ENCODE results near the gene ZIC5.
"Not testable (repeated sequence)": the region's sequence is repeated elsewhere in the genome, so short reads cannot be mapped to it uniquely, and the experiment has no call there.

ZIC5 gene

GRCh38 chr13:99951666-99952065, 19.9 kb downstream of the ZIC5 start:
- H3K9ac ChIP-seq (ENCODE audit: low read length); H3K9me3 ChIP-seq (ENCODE audit: control insufficient read depth, low read length); H3K36me3 ChIP-seq (ENCODE audit: control insufficient read depth, insufficient read depth, low read length, severe bottlenecking); DNase-seq (ENCODE audit: low read depth); H3K4me3 ChIP-seq (ENCODE audit: low read length); H3K4me1 ChIP-seq (ENCODE audit: control insufficient read depth, insufficient read depth, low read length): not testable (repeated sequence)
- H3K27me3 ChIP-seq (replicated peaks; ENCODE audit: control insufficient read depth, insufficient read depth, low read length): peaks cover 84% of the 10 kb centered on the region

- peaks cover 74% of the 10 kb centered on the region for H3K27me3 ChIP-seq (replicated peaks; ENCODE audit: control insufficient read depth, insufficient read depth, low read length)
Measured at GRCh38 chr13:99949679-99950413, 21.7 kb downstream of the ZIC5 start.

GRCh38 chr13:99948907-99949678, 22.5 kb downstream of the ZIC5 start:
- peaks cover 75% of the 10 kb centered on the region for H3K27me3 ChIP-seq (replicated peaks; ENCODE audit: control insufficient read depth, insufficient read depth, low read length)
- no peak overlapping the region for H3K4me3 ChIP-seq (ENCODE audit: low read length)
- H3K9ac ChIP-seq (ENCODE audit: low read length): no peak overlapping the region
- DNase-seq (ENCODE audit: low read depth): no peak
- no peaks in the 10 kb centered on the region for H3K4me1 ChIP-seq (ENCODE audit: control insufficient read depth, insufficient read depth, low read length)
- H3K9me3 ChIP-seq (ENCODE audit: control insufficient read depth, low read length): no peaks in the 10 kb centered on the region
- no peaks in the 10 kb centered on the region for H3K36me3 ChIP-seq (ENCODE audit: control insufficient read depth, insufficient read depth, low read length, severe bottlenecking)

More at GRCh38 chr13:99949679-99950413, 21.7 kb downstream of the ZIC5 start:
- H3K9me3 ChIP-seq (ENCODE audit: control insufficient read depth, low read length): no peaks in the 10 kb centered on the region
- H3K4me1 ChIP-seq (ENCODE audit: control insufficient read depth, insufficient read depth, low read length): no peaks in the 10 kb centered on the region
- no peak overlapping the region for H3K9ac ChIP-seq (ENCODE audit: low read length)
- no peak overlapping the region for H3K4me3 ChIP-seq (ENCODE audit: low read length)
- no peaks in the 10 kb centered on the region for H3K36me3 ChIP-seq (ENCODE audit: control insufficient read depth, insufficient read depth, low read length, severe bottlenecking)
- no peak for DNase-seq (ENCODE audit: low read depth)

GRCh38 chr13:99948411-99948810, 23.2 kb downstream of the ZIC5 start:
- no peaks in the 10 kb centered on the region for H3K9me3 ChIP-seq (ENCODE audit: control insufficient read depth, low read length)
- H3K4me1 ChIP-seq (ENCODE audit: control insufficient read depth, insufficient read depth, low read length): no peaks in the 10 kb centered on the region
- peaks cover 72% of the 10 kb centered on the region for H3K27me3 ChIP-seq (replicated peaks; ENCODE audit: control insufficient read depth, insufficient read depth, low read length)
- H3K36me3 ChIP-seq (ENCODE audit: control insufficient read depth, insufficient read depth, low read length, severe bottlenecking): no peaks in the 10 kb centered on the region
- H3K4me3 ChIP-seq (ENCODE audit: low read length): no peak overlapping the region
- no peak overlapping the region for H3K9ac ChIP-seq (ENCODE audit: low read length)
- DNase-seq (ENCODE audit: low read depth): no peak

GRCh38 chr13:99947666-99948065, 23.9 kb downstream of the ZIC5 start:
- no peak overlapping the region for H3K9ac ChIP-seq (ENCODE audit: low read length)
- no peaks in the 10 kb centered on the region for H3K4me1 ChIP-seq (ENCODE audit: control insufficient read depth, insufficient read depth, low read length)
- H3K9me3 ChIP-seq (ENCODE audit: control insufficient read depth, low read length): no peaks in the 10 kb centered on the region
- H3K4me3 ChIP-seq (ENCODE audit: low read length): no peak overlapping the region
- DNase-seq (ENCODE audit: low read depth): no peak
- H3K36me3 ChIP-seq (ENCODE audit: control insufficient read depth, insufficient read depth, low read length, severe bottlenecking): no peaks in the 10 kb centered on the region
- peaks cover 71% of the 10 kb centered on the region for H3K27me3 ChIP-seq (replicated peaks; ENCODE audit: control insufficient read depth, insufficient read depth, low read length)

- H3K9me3 ChIP-seq (ENCODE audit: control insufficient read depth, low read length); H3K9ac ChIP-seq (ENCODE audit: low read length); H3K4me1 ChIP-seq (ENCODE audit: control insufficient read depth, insufficient read depth, low read length); DNase-seq (ENCODE audit: low read depth); H3K36me3 ChIP-seq (ENCODE audit: control insufficient read depth, insufficient read depth, low read length, severe bottlenecking); H3K4me3 ChIP-seq (ENCODE audit: low read length): not testable (repeated sequence)
- peaks cover 64% of the 10 kb centered on the region for H3K27me3 ChIP-seq (replicated peaks; ENCODE audit: control insufficient read depth, insufficient read depth, low read length)
Measured at GRCh38 chr13:99945515-99945914, 26.1 kb downstream of the ZIC5 start.

- no peaks in the 10 kb centered on the region for H3K36me3 ChIP-seq (ENCODE audit: control insufficient read depth, insufficient read depth, low read length, severe bottlenecking)
- peaks cover 61% of the 10 kb centered on the region for H3K27me3 ChIP-seq (replicated peaks; ENCODE audit: control insufficient read depth, insufficient read depth, low read length)
- H3K9ac ChIP-seq (ENCODE audit: low read length): no peak overlapping the region
- H3K4me1 ChIP-seq (ENCODE audit: control insufficient read depth, insufficient read depth, low read length): no peaks in the 10 kb centered on the region
- H3K4me3 ChIP-seq (ENCODE audit: low read length): no peak overlapping the region
- DNase-seq (ENCODE audit: low read depth): no peak
- H3K9me3 ChIP-seq (ENCODE audit: control insufficient read depth, low read length): no peaks in the 10 kb centered on the region
Measured at GRCh38 chr13:99944606-99945005, 27.0 kb downstream of the ZIC5 start.

- Histone ChIP-seq H3K4me3 (ENCODE audit: low read length) (no peak overlapping the region), H3K27me3 (replicated peaks; ENCODE audit: control insufficient read depth, insufficient read depth, low read length) (peaks cover 56% of the 10 kb centered on the region), H3K9ac (ENCODE audit: low read length) (no peak overlapping the region), H3K9me3 (ENCODE audit: control insufficient read depth, low read length) (no peaks in the 10 kb centered on the region), H3K4me1 (ENCODE audit: control insufficient read depth, insufficient read depth, low read length) (no peaks in the 10 kb centered on the region), H3K36me3 (ENCODE audit: control insufficient read depth, insufficient read depth, low read length, severe bottlenecking) (no peaks in the 10 kb centered on the region)
- no peak for DNase-seq (ENCODE audit: low read depth)
Measured at GRCh38 chr13:99944102-99944501, 27.5 kb downstream of the ZIC5 start.

GRCh38 chr13:99941911-99942310, 29.7 kb downstream of the ZIC5 start:
- Histone ChIP-seq H3K27me3 (replicated peaks; ENCODE audit: control insufficient read depth, insufficient read depth, low read length) (peaks cover 36% of the 10 kb centered on the region), H3K9ac (ENCODE audit: low read length) (no peak overlapping the region), H3K4me1 (ENCODE audit: control insufficient read depth, insufficient read depth, low read length) (no peaks in the 10 kb centered on the region), H3K36me3 (ENCODE audit: control insufficient read depth, insufficient read depth, low read length, severe bottlenecking) (no peaks in the 10 kb centered on the region), H3K9me3 (ENCODE audit: control insufficient read depth, low read length) (no peaks in the 10 kb centered on the region), H3K4me3 (ENCODE audit: low read length) (no peak overlapping the region)
- DNase-seq (ENCODE audit: low read depth): no peak

GRCh38 chr13:99941086-99941485, 30.5 kb downstream of the ZIC5 start:
- Histone ChIP-seq H3K9me3 (ENCODE audit: control insufficient read depth, low read length) (no peaks in the 10 kb centered on the region), H3K27me3 (replicated peaks; ENCODE audit: control insufficient read depth, insufficient read depth, low read length) (peaks cover 33% of the 10 kb centered on the region), H3K36me3 (ENCODE audit: control insufficient read depth, insufficient read depth, low read length, severe bottlenecking) (no peaks in the 10 kb centered on the region), H3K4me1 (ENCODE audit: control insufficient read depth, insufficient read depth, low read length) (no peaks in the 10 kb centered on the region), H3K9ac (ENCODE audit: low read length) (no peak overlapping the region), H3K4me3 (ENCODE audit: low read length) (no peak overlapping the region)
- no peak for DNase-seq (ENCODE audit: low read depth)

- Histone ChIP-seq H3K36me3 (ENCODE audit: control insufficient read depth, insufficient read depth, low read length, severe bottlenecking) (no peaks in the 10 kb centered on the region), H3K4me1 (ENCODE audit: control insufficient read depth, insufficient read depth, low read length) (no peaks in the 10 kb centered on the region), H3K9ac (ENCODE audit: low read length) (no peak overlapping the region), H3K27me3 (replicated peaks; ENCODE audit: control insufficient read depth, insufficient read depth, low read length) (peaks cover 34% of the 10 kb centered on the region), H3K4me3 (ENCODE audit: low read length) (no peak overlapping the region), H3K9me3 (ENCODE audit: control insufficient read depth, low read length) (no peaks in the 10 kb centered on the region)
- DNase-seq (ENCODE audit: low read depth): no peak
Measured at GRCh38 chr13:99938635-99939034, 32.9 kb downstream of the ZIC5 start.
